Measurements from ENCODE around the gene BCAS3.

Gene BCAS3

DNA sequence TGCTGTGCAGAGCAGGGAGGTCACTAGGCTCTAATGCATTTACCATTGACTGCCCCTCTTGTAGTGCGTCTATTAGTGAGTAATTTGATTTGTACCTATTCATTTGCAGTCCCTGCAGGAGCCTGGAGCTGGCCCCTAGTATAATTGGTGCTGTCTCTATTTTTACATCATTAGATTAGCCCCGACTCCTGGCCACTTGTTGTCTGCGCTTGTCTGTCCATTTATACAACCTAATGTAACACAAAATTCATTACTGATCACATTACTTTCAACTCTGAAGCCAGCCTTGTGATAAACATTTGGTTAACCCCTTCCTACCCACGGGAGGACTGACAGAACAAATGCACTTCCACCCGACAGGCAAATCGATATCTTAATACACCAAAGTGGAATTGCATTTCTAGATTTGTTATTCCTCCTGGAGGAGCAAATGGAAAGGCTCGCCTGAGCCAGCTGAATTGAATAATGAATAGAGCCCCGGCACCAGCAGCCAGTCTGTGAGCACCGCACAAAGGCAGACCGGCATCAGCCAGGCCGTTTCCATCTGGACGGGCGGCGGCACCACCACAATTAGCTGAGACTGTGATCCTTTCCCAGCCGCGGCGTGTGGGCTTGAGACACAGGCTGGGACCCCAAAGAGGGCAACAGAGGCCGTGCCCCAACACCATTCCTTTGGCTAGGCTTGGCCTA lies 703.3 kb downstream of the BCAS3 start:
- DNase-seq, result no peak

DNA sequence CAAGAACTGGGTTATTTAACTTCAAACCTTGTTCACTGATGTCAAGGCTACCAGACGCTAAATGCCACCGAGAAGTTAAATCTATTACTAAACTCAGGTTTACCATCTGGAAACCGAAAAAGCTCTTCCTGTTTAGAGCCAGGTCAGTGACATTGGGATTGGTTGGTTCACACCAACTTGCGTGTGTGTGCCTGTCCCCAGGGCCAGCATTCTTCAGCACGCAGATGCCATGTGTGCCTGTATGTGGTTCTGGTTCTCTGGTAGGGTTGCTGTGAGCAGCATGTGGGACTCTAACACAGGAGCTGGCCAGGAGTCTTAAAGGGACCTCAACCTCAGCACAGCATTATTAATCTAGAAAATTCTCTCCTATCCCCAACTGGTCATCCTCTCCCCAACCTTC lies 703.9 kb downstream of the BCAS3 start:
- DNase-seq, result no peak

DNA sequence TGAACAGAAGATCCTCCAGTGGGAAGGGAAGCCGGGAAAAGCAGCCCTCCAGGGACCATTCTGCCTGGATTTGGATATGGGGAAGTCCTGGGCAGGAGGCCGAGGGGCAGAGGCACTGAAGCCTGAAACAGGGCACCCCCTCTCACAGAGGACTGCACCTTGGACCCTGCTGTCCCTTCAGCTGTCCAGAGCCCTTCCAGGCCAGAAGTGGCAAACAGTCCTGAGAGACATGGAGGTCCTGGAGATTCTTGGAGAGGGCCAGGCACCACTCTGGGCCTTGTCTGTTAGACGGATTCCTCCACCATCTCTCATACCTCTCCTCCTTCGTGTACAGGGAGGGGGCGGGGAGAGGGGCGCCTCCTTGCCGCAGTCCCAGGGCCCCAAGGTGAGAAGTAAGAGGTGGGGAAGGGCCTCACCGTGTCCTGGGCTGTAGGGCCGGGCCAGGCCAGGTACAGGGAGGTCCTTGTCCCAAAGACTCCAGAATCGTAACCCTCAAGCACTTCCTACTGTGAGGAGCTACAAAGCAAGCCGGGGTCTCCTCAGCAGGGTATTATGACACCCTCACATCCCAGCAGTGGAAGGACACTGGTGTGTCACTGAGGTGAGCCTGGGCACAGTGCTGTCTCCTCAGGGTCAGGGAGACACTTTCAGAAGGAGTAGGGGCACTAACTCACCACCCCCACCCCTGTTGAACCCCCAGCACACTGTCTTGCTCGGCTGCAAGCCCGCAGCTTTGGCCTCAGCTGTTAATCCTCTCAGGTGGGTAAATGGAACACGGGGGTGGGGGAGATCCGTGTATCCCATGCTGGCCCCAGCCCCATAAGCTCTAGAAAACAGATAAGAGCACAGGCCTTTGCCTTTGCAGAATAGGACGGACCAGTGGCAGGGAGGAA lies 705.4 kb downstream of the BCAS3 start:
- DNase-seq, result no peak

DNA sequence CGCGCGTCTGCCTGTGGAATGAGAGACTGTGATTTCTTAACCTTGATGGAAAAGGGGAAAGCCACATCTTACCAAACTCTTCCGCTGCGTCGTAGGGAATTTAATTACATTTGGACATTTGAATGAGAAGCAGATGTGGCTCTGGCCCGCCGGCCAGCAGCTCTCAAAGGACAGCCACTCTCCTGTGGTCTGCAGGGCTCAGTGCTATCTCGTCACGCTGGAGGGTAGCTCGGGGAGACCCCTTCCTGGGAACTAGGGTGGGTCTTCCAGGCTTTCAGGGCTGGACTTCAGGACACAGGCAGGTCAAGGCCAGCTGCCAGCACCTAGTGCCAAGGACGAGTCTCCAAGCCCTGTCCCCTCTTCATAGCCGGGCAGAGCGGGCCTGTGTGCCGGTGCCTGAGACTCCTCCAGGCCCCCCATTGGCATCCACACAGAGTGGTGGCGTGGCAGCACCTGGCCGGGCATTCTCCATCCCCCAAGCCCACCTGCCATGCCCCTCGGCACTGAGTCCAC lies 706.1 kb downstream of the BCAS3 start:
- DNase-seq, result no peak

DNA sequence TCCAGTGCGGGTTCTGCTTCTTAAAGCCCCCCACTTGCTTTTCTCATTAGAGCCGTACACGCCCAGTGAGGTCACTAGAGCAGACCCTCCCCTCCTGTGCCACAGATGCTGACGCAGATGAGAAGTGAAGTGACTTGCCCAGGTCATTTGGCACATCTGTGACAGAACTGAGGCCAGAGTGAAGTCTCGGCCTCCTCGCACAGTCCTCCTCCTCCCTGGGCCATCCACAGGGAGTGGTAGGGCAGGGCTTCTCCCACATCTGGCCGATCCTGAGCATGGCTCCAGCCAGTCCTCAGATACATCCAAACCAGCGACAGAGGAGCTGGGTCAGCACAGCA lies 706.7 kb downstream of the BCAS3 start:
- DNase-seq, result no peak

DNA sequence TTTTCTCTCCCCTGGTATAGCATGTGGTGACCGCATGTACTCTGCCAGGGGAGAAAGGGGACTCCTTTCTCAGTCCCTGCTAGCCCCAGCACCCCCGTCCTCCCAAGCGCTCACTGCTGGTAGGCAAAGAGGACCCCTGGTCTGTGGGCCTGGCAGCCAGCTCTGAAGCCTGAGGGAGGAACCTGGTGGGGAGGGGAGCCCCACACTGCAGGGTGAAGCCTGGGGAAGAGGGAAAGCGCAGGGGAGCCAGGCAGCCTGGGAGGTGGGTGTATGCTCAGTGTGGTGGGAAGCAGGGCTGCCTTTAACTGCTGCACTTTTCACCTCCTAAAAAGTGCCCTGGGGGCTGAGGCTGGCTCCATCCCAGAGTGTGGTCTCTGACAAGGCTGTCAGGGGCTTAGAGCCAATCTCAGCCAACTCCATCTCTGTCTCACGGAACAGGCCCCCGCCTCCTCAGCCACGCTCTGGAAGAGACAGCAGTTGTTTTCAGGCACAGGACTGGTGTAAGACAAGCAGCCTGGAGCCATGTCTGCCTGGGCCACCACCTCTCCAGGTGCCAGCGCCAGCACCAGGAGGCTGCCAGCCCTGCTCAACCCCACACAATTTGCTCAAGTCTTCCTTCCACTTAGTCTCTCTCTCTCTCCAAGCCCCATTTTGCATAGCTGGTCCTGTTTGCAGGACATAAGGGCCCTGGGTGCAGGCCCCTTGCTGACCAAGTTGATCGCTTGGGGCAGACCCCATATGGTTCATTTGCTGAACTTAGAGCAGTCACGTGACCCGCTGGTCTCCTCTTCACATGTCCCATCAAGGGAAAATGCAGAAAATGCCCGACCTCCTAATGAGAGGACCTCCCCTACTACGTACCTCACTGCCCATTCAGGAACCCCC lies 707.3 kb downstream of the BCAS3 start:
- DNase-seq, result no peak

DNA sequence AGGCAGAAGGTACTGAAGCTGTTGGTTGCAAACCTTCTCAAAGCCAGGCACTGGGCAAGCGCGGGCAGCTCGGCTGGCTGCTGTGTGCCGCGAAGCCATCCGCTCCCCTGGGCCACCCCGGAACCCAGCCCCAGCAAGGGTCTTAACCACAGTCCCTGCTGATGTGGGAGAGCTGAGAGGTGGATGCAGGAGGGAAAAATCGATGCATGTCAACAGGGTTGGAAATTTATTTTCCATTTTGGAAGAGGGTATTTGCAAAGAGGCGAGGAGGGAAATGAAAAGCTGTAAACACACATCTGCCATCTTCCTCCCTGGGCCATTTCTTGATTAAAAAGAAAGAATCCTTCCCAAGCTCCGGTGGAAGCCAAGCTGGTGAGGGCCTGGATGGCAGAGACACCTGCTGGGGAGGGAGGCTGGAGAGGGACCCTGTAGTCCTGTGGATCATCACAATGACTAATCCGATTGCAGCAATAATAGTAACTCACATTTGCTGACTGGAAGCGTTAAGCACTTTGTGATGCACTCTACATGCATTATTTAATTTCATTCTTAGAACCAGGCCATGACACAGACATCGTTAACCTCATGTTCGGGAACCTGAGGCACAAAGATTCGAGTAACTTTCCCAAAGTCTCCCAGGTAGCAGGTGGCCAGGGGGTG lies 708.1 kb downstream of the BCAS3 start:
- DNase-seq, result no peak

DNA sequence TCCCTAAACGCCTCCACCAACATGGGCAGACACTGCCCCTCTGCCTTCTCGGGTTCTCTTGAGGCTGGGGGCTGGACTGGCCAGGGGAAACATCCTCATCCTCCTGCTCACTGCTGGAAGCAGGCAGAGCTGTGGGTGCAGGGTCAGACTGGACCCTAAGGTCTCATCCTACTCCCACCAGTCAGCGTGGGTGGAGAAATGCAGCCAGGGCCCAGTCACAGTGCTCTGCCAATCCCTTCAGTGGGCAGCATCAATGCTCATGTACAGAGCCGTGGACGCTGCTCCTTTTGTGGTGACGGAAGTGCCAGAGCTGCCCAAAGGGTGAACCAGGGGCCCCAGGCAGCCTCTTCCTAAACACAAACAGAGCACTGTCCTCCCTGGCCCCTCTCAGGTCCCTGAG lies 708.6 kb downstream of the BCAS3 start:
- no peak for DNase-seq

DNA sequence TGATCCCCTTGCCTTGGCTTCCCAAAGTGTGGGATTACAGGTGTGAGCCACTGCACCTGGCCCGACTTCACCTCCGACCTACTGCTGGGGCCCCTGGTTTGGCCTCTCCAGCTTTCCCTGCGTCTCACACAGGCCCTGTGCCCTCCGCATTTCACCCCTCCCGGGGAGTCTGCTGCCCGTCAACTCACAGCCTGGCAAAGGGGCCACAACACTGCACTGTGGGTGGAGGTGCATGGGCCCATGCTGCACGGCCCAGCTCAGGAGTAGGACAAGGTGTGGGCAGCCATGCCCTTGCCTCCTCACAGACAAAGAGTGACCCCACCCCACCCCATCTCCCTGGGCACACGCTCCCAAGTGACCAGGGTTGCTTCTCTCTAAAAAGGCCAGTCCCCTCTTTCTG lies 709.4 kb downstream of the BCAS3 start:
- no peak for DNase-seq

DNA sequence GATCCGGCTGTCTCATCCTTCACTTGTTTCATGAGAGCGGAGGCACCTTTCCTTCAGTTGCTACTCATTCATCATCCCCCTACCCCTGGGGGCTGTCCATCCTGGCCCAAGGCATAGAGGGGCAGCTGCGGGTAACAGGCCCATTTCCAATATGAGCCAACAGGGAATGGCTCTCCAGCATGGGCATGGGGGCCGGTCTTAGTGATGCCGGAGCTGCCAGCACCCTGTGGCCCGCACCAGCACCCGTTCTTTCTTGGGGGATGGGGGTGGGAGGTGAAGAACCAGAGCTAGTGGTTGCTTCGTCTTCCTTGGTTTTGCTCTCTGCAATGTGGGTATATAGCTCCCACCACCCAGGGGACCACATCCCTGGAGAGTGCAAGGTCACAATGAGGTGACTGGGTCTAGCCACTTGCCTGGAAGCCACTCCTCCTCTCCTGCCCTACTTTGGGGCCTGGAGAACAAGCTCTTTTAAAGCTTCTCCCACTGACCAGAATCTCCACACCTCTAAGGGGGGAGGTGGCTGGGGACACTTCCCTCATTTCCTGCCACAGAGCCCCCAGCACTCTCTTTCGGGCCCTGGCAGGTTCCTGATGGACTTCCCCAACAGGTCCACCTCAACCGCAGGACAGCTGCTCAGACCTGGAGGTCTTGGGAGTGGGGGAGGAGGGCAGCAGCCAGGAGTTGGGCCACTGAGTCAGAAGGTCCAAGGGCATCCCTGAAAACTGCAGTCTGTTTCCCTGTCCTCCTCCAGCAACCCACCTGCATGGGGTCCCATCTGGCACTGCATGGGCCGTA lies 710.1 kb downstream of the BCAS3 start:
- no peak for DNase-seq

DNA sequence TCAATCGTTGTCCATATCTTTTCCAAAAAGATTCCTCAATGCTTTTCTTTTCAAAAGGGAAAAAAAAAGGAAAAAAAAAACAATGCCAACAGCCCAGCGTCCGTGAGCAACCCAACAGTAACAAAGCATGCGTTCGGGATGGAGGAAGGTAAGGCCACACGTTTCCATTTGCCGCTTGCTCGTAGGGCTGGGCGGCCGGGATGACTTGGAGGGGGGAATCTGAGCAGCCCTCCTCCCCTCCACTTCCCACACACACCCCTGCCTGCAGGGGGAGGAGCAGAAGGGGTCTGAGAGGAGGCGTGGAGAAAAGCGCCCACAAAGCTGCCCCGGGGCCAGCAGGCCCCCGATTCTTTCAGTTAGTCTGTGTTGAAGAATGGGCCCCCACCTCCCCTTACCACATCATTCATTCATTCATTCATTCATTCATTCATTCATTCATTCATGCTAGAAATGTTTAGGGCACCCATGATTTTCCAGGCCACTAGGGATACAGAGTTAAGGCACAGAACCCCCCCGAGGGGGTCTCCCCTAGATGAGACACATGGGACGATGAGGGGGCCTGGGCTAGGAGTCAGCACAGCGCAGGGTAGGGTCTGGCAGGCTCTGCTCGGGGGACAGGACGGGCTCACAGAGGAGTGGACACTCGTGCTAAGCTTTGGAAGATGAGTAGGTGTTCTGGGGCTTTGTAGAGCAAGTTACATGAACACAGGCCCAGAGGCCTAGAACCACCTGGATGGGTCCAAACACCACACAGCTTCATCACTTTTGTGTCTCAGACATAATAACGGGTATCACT lies 711.1 kb downstream of the BCAS3 start:
- no peak for DNase-seq

DNA sequence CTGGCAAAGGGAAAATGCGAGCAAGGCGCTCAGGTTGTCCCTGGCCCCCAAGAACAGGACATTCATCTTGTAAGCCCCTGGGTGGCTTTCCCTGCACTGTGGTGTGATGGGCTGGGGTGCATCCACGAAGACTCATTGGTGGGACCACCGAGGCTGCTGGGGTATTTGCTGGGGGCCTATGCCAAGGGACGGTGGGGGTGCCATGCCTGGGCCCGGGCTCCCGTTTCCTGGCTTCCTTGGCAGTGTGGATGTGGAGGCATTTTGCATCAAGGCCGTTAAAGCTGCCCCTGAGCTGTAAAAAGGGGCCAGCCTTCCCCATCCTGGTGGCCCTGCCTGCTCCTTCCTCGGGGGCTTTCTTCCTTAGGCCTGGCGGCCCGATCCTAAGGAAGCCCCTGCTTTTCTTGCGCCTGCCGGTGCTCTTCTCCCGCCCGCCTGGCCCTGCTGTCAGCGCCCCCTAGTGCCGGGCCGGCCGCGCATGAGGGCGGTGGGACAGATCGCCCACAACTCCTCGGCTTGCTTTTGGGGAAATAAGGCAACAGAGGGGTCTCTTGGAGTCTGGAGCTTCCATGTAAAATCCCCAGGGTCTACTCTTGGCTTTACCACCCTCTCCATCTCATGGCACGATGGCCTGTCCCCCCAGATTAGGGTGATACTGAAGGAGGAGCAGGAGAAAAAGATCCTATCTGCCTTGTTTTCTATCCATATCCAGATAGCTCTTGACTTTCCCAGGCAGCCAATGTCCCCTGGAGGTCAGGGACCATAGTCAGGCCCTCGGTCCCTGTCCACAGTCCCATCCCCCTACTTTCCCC lies 712.2 kb downstream of the BCAS3 start:
- DNase-seq, result no peak

DNA sequence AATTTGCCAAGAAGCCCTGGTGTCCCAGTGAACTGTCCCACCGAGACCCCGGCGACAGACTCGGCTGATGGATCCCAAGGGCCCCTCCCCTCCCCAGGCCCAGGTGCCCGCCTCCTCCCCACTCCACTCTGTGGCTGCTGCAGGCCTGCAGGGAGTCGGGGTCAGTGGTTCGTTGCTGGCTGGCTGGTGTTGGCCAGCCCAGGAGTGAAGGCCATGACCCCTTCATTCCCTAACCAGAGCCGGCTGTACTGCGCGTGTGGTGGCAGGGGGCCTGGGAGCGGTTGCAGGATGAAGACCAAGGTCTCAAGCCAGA lies 712.8 kb downstream of the BCAS3 start:
- DNase-seq, result no peak

DNA sequence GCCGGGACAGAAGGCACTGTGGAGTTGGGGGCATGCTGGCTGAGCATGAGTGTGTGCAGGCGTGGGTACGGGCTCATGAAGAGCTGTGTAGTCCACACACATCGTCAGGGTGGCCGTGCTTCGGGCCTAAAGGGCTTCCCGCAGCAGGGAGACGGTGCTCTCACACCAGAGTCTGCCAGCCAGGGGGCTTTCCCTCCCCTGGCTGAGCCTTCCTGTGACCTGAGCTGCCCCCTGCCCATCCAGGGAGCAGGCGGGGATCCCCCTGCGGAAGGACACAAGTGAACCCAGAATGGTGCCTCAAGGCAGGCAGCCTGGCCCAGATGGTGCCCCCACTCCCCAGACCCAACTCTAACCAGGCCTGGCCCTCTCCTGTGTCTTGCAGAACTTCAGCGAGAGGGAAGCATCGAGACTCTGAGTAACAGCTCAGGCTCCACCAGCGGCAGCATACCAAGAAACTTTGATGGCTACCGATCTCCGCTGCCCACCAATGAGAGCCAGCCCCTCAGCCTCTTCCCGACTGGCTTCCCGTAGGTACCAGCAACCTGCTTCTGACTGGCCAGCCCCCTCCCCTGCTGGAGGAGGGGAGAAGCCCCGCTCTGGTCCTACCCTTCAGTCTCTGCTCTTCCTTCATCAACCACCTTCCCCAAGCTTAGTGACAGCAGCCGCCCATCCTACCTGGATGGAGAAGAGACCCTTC lies 714.1 kb downstream of the BCAS3 start:
- DNase-seq, result no peak

DNA sequence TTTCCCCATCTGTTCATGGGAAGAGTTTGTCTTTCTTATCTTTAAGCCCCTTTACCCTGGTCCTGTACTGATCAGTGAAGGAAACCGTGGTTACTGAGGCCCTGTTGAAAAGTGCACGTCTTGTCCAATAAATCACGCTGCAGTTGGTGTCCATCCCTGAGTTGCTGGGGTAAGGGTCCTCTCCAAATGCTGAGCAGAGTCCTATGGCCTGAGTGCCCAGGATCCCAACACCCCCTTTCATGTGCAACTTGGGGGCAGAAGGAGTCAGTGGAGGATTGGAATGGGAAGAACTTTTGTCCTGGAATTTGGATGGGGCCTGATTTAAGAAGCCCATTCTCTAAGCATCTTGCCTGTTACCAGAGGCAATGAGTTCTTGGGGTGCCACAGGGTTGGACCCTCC lies 715.0 kb downstream of the BCAS3 start:
- no peak for DNase-seq

DNA sequence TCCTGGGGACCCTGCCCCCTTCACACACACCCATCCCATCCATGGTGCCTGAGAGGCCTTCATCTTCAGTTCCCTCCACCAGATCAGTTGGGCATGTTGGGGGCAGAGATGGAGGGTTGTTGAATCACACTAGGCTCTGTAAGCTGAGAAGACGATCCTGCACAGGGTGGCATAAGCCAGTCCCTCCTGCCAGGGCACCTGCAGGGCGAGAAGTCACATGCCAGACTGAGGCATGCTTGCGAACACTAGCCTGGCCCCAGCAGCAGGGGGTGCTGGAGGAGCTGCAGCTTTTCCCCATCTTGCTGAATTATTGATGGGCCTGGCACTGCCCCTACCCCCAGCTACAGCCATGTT lies 715.9 kb downstream of the BCAS3 start:
- no peak for DNase-seq

DNA sequence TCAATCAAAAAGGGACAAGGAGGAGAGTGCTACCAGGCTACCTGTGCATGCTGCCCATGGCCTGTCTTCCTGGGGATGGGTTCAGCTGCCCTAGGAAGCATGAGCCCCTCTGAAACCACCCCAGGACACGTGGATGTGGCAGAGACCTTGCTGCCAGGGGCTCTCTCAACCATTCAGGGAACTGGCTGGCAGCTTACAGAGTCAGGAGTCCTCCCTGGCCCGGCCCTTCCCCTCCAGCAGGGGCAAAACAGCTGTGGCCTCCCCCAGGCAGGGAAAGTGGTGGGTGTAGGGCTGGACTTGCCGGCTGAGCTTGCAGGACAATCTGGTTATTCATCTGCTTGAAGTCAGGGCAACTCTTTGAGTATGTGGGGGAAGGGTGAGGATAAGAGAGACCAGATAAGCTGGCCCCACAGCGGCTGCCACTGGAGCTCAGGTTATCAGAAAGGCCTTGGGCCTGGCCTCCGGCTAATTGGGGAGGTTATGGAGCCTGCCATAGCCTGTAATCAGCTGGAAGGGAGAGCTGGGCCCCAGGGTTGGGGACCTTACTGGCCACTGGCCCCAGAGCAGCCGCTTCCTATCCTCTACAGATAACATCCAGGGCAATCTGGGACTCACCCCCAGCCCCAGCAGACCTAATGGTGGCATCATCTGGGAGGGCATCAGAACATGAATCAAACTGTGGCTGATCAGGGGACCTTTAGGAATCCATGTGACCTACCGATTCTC lies 716.4 kb downstream of the BCAS3 start:
- DNase-seq, result no peak

DNA sequence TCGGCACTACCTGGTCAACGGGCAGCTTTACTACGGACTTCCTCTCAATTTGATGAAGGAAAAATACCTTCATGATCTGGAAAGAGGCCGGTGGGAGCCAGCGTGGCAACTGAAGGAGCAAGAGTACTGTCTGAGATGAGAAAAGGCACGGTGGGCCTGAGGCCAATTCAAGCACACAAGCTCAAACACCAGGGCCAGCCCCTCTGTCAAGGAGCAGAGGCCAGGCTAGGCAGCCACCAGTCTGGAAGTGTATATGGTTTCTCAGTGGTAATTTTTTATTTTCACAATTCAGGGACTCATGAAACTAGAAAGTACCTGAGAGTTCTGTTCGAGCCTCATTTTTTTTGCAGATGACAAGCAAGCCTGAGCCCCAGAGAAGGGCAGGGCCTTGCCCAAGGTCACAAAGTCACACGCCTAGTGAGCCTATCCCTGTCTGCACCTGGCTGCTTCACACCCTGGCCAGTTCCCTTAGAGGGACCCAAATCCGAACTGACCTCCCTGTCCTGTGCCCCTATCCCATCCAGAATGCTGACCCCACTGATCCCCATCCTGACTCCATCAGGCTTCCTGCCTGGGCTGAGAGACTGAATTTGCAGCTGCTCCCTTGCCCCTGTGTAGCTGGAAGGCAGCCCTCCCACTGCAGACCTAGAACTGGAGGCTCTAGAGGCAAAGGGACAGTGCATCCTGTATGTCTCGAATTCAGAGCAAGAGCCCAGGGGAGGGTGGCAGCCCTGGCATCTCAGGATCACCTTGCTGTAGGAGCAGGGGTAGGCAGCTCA lies 717.2 kb downstream of the BCAS3 start:
- no peak for DNase-seq

Data from NCI-H1417 treated with DMSO at 0.1 percent for 48 hours (cell line).